H1 (cell line): Measurements from ENCODE around the gene FAM81B. TPM values are rescaled to one million over a fixed set of nuclear protein-coding genes. Genes with fewer than 3 reads are reported as not detected.
A peak's percentile ranks its signal among the peaks of the same experiment; 100 is the strongest.

Source experiments
- CTCF ChIA-PET: fragments of 300-600 bp; sonication (Branson Sonifier 250); formaldehyde crosslinking; loops from one replicate; lab custom pipeline; 2021; ENCODE audit not compliant: partially characterized antibody; lab: Charles Lee
- POLR2A ChIA-PET: fragments of 300-600 bp; sonication (Branson Sonifier 250); formaldehyde crosslinking; loops from one replicate; lab custom pipeline; 2021; ENCODE audit warnings: inconsistent platforms; ENCODE audit not compliant: partially characterized antibody; lab: Charles Lee
- DNase-seq, 2 experiments: peaks; one replicate each; pipeline versions ENCODE4 v3.0.0 to v3.0.0-alpha.2; 2010 to 2022; ENCODE audit warnings: low spot score in 2 of 2, low read depth in 1 of 2, mixed read lengths in 1 of 2
- FAIRE-seq: peaks from 2 replicates; lab custom pipeline; 2011; peaks lifted over from hg19 to GRCh38; lab: Jason Lieb, UNC
- H2AFZ ChIP-seq: 2 replicates; pipeline ENCODE4 v1.8.1; 2012; ENCODE audit warnings: low read length, inconsistent platforms
- H2AK5ac ChIP-seq: 2 replicates; pipeline ENCODE4 v1.6.1; 2013; ENCODE audit warnings: low read depth, low read length
- H2BK120ac ChIP-seq: replicated peaks from 2 replicates; pipeline ENCODE3; 2013; ENCODE audit warnings: low read depth, low read length, inconsistent platforms
- H2BK12ac ChIP-seq: 2 replicates; pipeline ENCODE4 v1.6.1; 2013; ENCODE audit warnings: low read depth, low read length
- H2BK15ac ChIP-seq: 2 replicates; pipeline ENCODE4 v1.6.1; 2013; ENCODE audit warnings: low read length
- H2BK20ac ChIP-seq: 2 replicates; pipeline ENCODE4 v1.6.1; 2013; ENCODE audit warnings: low read length
- H2BK5ac ChIP-seq: 2 replicates; pipeline ENCODE4 v1.6.1; 2013; ENCODE audit warnings: low read depth, low read length
- H3K14ac ChIP-seq: 2 replicates; pipeline ENCODE4 v1.6.1; 2013; ENCODE audit warnings: inconsistent platforms; ENCODE audit not compliant: insufficient read length
- H3K18ac ChIP-seq: 2 replicates; pipeline ENCODE4 v1.6.1; 2013; ENCODE audit warnings: low read length; ENCODE audit errors: extremely low read depth
- H3K23ac ChIP-seq: 2 replicates; pipeline ENCODE4 v1.6.1; 2013; ENCODE audit warnings: inconsistent platforms; ENCODE audit not compliant: insufficient read length
- H3K23me2 ChIP-seq: 2 replicates; pipeline ENCODE4 v1.6.1; 2013; ENCODE audit warnings: low read depth, low read length
- H3K27ac ChIP-seq: 2 replicates; pipeline ENCODE4 v1.6.1; 2011; ENCODE audit warnings: low read depth, low read length, inconsistent platforms
- H3K27me3 ChIP-seq, 4 experiments: replicated peaks in 1 of 4; 1 replicate in 1 of 4; 2 replicates in 3 of 4; pipeline versions ENCODE4 v1.6.1 to v1.8.1; 2011 to 2013; ENCODE audit warnings: low read length in 3 of 4, mild to moderate bottlenecking in 3 of 4, inconsistent platforms in 2 of 4, mixed read lengths in 2 of 4, moderate library complexity in 1 of 4; ENCODE audit not compliant: control insufficient read depth in 3 of 4, insufficient read depth in 3 of 4; ENCODE audit errors: extremely low read depth in 1 of 4
- H3K36me3 ChIP-seq, 4 experiments: 2 replicates each; pipeline versions ENCODE4 v1.6.1 to v1.8.1; 2011 to 2013; ENCODE audit warnings: mild to moderate bottlenecking in 4 of 4, low read length in 3 of 4, moderate library complexity in 2 of 4, control low read depth in 1 of 4, inconsistent platforms in 1 of 4; ENCODE audit not compliant: insufficient read depth in 4 of 4, control insufficient read depth in 2 of 4
- H3K4ac ChIP-seq: replicated peaks from 2 replicates; pipeline ENCODE3; 2013; ENCODE audit warnings: low read length, low read depth, mixed read lengths, inconsistent platforms; ENCODE audit not compliant: insufficient read length
- H3K4me1 ChIP-seq, 4 experiments: replicated peaks in 1 of 4; 1 replicate in 1 of 4; 2 replicates in 3 of 4; pipeline versions ENCODE4 v1.6.1 to v1.8.1; 2011 to 2013; ENCODE audit warnings: low read length in 3 of 4, inconsistent platforms in 2 of 4, mixed read lengths in 1 of 4; ENCODE audit not compliant: insufficient read depth in 4 of 4, control insufficient read depth in 3 of 4
- H3K4me2 ChIP-seq, 2 experiments: 2 replicates each; pipeline versions ENCODE4 v1.6.1 to v1.8.1; 2011 to 2013; ENCODE audit warnings: low read depth in 2 of 2, low read length in 2 of 2, control low read depth in 1 of 2, inconsistent platforms in 1 of 2, mild to moderate bottlenecking in 1 of 2; ENCODE audit not compliant: insufficient read depth in 1 of 2
- H3K4me3 ChIP-seq, 4 experiments: fragments of 200-600, 300-600 bp in 1 of 4; sonication (generic), shearing (Covaris generic), sonication (Bioruptor Twin) in 1 of 4; 2 replicates each; pipeline versions ENCODE4 v1.5.1 to v1.8.1; 2011 to 2016; ENCODE audit warnings: low read length in 4 of 4, low read depth in 3 of 4, control low read depth in 2 of 4, inconsistent platforms in 2 of 4, mild to moderate bottlenecking in 2 of 4, mixed read lengths in 1 of 4, moderate library complexity in 1 of 4; ENCODE audit not compliant: insufficient read depth in 2 of 4; ENCODE audit errors: extremely low read depth in 1 of 4
- H3K56ac ChIP-seq: replicated peaks from 2 replicates; pipeline ENCODE3; 2013; ENCODE audit warnings: low read depth, mild to moderate bottlenecking, mixed read lengths, low read length, inconsistent platforms; ENCODE audit not compliant: insufficient read length
- H3K79me1 ChIP-seq: 2 replicates; pipeline ENCODE4 v1.6.1; 2013; ENCODE audit warnings: low read depth, low read length, control low read depth
- H3K79me2 ChIP-seq, 2 experiments: 2 replicates each; pipeline versions ENCODE4 v1.6.1 to v1.8.1; 2012 to 2013; ENCODE audit warnings: low read length in 2 of 2, mild to moderate bottlenecking in 2 of 2, inconsistent platforms in 1 of 2; ENCODE audit not compliant: insufficient read depth in 2 of 2, control insufficient read depth in 1 of 2
- H3K9ac ChIP-seq, 4 experiments: replicated peaks in 1 of 4; 1 replicate in 1 of 4; 2 replicates in 3 of 4; pipeline versions ENCODE4 v1.6.1 to v1.8.1; 2011 to 2013; ENCODE audit warnings: low read depth in 3 of 4, low read length in 3 of 4, control low read depth in 2 of 4, mild to moderate bottlenecking in 2 of 4, moderate library complexity in 2 of 4, inconsistent platforms in 1 of 4; ENCODE audit errors: extremely low read depth in 1 of 4
- H3K9me3 ChIP-seq, 2 experiments: 2 replicates each; pipeline versions ENCODE4 v1.6.1 to v1.8.1; 2012 to 2013; ENCODE audit warnings: mild to moderate bottlenecking in 2 of 2, moderate library complexity in 2 of 2, control low read depth in 1 of 2, inconsistent platforms in 1 of 2, low read depth in 1 of 2, low read length in 1 of 2, mixed read lengths in 1 of 2; ENCODE audit not compliant: insufficient read depth in 2 of 2
- H4K20me1 ChIP-seq, 2 experiments: replicated peaks in 1 of 2; 2 replicates each; pipeline versions ENCODE3 to v1.8.1; 2011 to 2013; ENCODE audit warnings: inconsistent platforms in 2 of 2, low read length in 2 of 2, mild to moderate bottlenecking in 1 of 2; ENCODE audit not compliant: insufficient read depth in 2 of 2, control insufficient read depth in 1 of 2
- H4K5ac ChIP-seq: 2 replicates; pipeline ENCODE4 v1.6.1; 2013; ENCODE audit warnings: low read length, low read depth, mixed read lengths, inconsistent platforms; ENCODE audit not compliant: insufficient read length
- H4K8ac ChIP-seq: 2 replicates; pipeline ENCODE4 v1.8.0; 2013; ENCODE audit warnings: mild to moderate bottlenecking, moderate library complexity, low read length, inconsistent platforms; ENCODE audit not compliant: insufficient read depth; ENCODE audit errors: extremely low read depth
- H4K91ac ChIP-seq: replicated peaks from 2 replicates; pipeline ENCODE3; 2013; ENCODE audit warnings: low read length, mixed read lengths, inconsistent platforms; ENCODE audit not compliant: insufficient read length
- ASH2L ChIP-seq: fragments of 200-600, 300-600 bp; sonication (generic); IDR thresholded peaks from one replicate; pipeline ENCODE4 v1.7.1; 2017; ENCODE audit warnings: low read length
- BCL11A ChIP-seq, 2 experiments: IDR thresholded peaks; one replicate each; pipeline ENCODE4 v1.6.1; 2011; ENCODE audit warnings: low read depth in 2 of 2, low read length in 2 of 2, mild to moderate bottlenecking in 2 of 2
- CBX8 ChIP-seq: fragments of 300-800, 300-1000 bp; sonication (generic); IDR thresholded peaks from 2 replicates; pipeline ENCODE4 v1.7.1; 2016; ENCODE audit warnings: low read depth, low read length, borderline replicate concordance
- CEBPB ChIP-seq: IDR thresholded peaks from 2 replicates; pipeline ENCODE4 v1.6.1; 2012; ENCODE audit warnings: low read depth, low read length
- CHD1 ChIP-seq: IDR thresholded peaks from 2 replicates; pipeline ENCODE4 v1.6.1; 2012; ENCODE audit warnings: low read depth, low read length, improper control_type of control experiment
- KDM5A ChIP-seq: fragments of 200-600 bp; IDR thresholded peaks from 2 replicates; pipeline ENCODE4 v1.7.1; 2012; ENCODE audit warnings: mild to moderate bottlenecking, low read length, inconsistent platforms, mixed read lengths
- POU5F1 ChIP-seq: IDR thresholded peaks from 2 replicates; pipeline ENCODE4 v1.6.1; 2011; ENCODE audit warnings: low read depth, mild to moderate bottlenecking, low read length, moderate library complexity
- SP4 ChIP-seq: IDR thresholded peaks from 2 replicates; pipeline ENCODE4 v1.6.1; 2012; ENCODE audit warnings: low read length, inconsistent platforms
- ZNF274 ChIP-seq: IDR thresholded peaks from 2 replicates; pipeline ENCODE4 v1.7.0; 2012; ENCODE audit warnings: low read length, borderline replicate concordance; ENCODE audit errors: extremely low read depth
- WGBS, 2 experiments: shearing (Covaris generic) in 1 of 2; methylation state at CpG; one replicate each; pipeline versions ENCODE4 v1.1.6 to v1.1.7; 2013 to 2015; ENCODE audit warnings: low lambda C conversion rate in 2 of 2, mixed read lengths in 2 of 2, inconsistent platforms in 1 of 2, low coverage in 1 of 2, missing lambda C conversion rate in 1 of 2; ENCODE audit not compliant: insufficient replicate concordance in 2 of 2, insufficient coverage in 1 of 2, insufficient read length in 1 of 2; ENCODE audit errors: extremely low coverage in 1 of 2, missing lambda C conversion rate in 1 of 2; 5-methylcytosine and 5-hydroxymethylcytosine counted together
- polyA plus RNA-seq, 7 experiments: library from polyadenylated mRNA; depleted of rRNA in 3 of 7; stranded (reverse) in 5 of 7; unstranded in 2 of 7; fragments of >200 nt in 5 of 7; fragments of 200-250 nt in 2 of 7; gene quantifications; 1 replicate in 5 of 7; 2 replicates in 1 of 7; 4 replicates in 1 of 7; pipeline versions ENCODE4 v1.2.1 to v1.2.3, GENCODE V29; 2011 to 2013; ENCODE audit warnings: missing spikeins in 2 of 7, mixed read lengths in 2 of 7
- total RNA-seq: library from RNA; stranded (reverse); fragmentation: NEBNext Ultra II Directional; extraction: Animal tissue kit (Norgen Biotek cat#: 25700); gene quantifications from 2 replicates; pipeline ENCODE4 v1.2.1, GENCODE V29; 2021
- TF ChIP-seq, protein P1 (sequence below): IDR thresholded peaks from 2 replicates; pipeline ENCODE4 v1.6.1; 2011; ENCODE audit warnings: low read depth, mild to moderate bottlenecking, low read length; ENCODE audit not compliant: insufficient read depth

FAM81B gene
- total and polyA plus RNA-seq, 2 of the 8 experiments (the other 6 are each of a cell fraction or from before 2014, with no cell fraction given) = not detected

DNA sequence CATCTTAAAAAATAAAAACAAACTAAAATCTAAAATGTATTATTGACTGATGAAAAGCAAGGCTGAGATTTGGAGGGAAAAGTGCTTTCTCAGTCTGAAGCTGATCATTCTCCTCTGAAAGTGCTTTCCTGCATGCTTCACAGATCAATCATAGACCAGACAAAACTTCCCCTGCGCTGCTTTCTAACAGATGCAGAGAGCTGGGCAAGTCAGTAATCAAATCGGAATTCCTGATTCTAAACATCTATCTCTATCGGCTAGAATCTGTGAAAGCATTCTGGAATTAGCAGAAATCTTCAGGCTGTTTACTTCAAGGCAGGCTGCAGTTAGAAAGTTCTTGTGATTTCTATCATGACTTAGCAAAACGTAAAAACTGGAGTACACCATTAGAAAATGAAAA lies 15.6 kb upstream of the FAM81B start:
- Histone ChIP-seq H3K9ac (no peak overlapping the region), H2BK5ac (no peak overlapping the region), H3K9me3 (peaks cover 2 to 3% of the 10 kb centered on the region in 2 experiments; a peak in 1 of 4 replicates), H4K5ac (no peak overlapping the region), H2BK12ac (no peak overlapping the region), H3K4me3 (no peak overlapping the region)
- FAIRE-seq = no peak
- POLR2A ChIA-PET = no interaction called here
- 96% methylated on average over 4 of the region's 4 CpGs; no CpG with 5 or more reads in 1 of the 2 experiments for WGBS, 2 experiments
- no peak for TF ChIP-seq CHD1
- no peak for TF ChIP-seq SP4
- no peak for TF ChIP-seq POU5F1
- TF ChIP-seq BCL11A (IDR thresholded peaks at IDR 0.05; ENCODE audit: low read depth in 2 of 2, low read length in 2 of 2) = no peak
- no peak for TF ChIP-seq ASH2L
- TF ChIP-seq, protein P1, sequence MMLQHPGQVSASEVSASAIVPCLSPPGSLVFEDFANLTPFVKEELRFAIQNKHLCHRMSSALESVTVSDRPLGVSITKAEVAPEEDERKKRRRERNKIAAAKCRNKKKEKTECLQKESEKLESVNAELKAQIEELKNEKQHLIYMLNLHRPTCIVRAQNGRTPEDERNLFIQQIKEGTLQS = no peak
- no peak for TF ChIP-seq KDM5A
- no peak for TF ChIP-seq ZNF274
- TF ChIP-seq CBX8 = no peak
- no peak for TF ChIP-seq CEBPB
- TF ChIP-seq, all 59 proteins: peak for 0
- H2BK15ac ChIP-seq = no peak overlapping the region
- no peaks in the 10 kb centered on the region for H3K36me3 ChIP-seq
- no peak overlapping the region for H2BK120ac ChIP-seq
- no peak overlapping the region for H4K91ac ChIP-seq
- no peaks in the 10 kb centered on the region for H3K23me2 ChIP-seq
- no peaks in the 10 kb centered on the region for H3K27me3 ChIP-seq
- DNase-seq = no peak
- CTCF ChIA-PET = no interaction called here
- peak overlapping the region; percentile 67; the same call in 1 of the 2 replicates for H2AFZ ChIP-seq
- no peak overlapping the region for H2BK20ac ChIP-seq
- H3K14ac ChIP-seq = no peak overlapping the region
- no peak overlapping the region for H3K4me2 ChIP-seq
- no peak overlapping the region for H2AK5ac ChIP-seq
- H3K27ac ChIP-seq = no peak overlapping the region
- no peaks in the 10 kb centered on the region for H3K79me1 ChIP-seq
- no peak overlapping the region for H4K8ac ChIP-seq
- H3K18ac ChIP-seq = no peak overlapping the region
- H3K23ac ChIP-seq = no peak overlapping the region
- H3K79me2 ChIP-seq = no peaks in the 10 kb centered on the region
- H3K56ac ChIP-seq = no peak overlapping the region
- no peaks in the 10 kb centered on the region for H3K4me1 ChIP-seq
- H4K20me1 ChIP-seq = no peaks in the 10 kb centered on the region
- H3K4ac ChIP-seq = no peak overlapping the region
